H9 (cell line): ENCODE results near the gene IMMP2L. TPM values are rescaled to one million over a fixed set of nuclear protein-coding genes. Genes with fewer than 3 reads are reported as not detected.

ENCODE experiments used
- DNase-seq: peaks from one replicate; pipeline ENCODE4 v3.0.0-alpha.2; 2017
- H2AFZ ChIP-seq: one replicate; pipeline ENCODE4 v1.6.1; 2013; ENCODE audit warnings: mild to moderate bottlenecking, low read length, control low read depth, moderate library complexity
- H2AK5ac ChIP-seq: 2 replicates; pipeline ENCODE4 v1.6.1; 2013; ENCODE audit warnings: low read length, control low read depth, mixed read lengths; ENCODE audit not compliant: insufficient read length
- H2BK120ac ChIP-seq: one replicate; pipeline ENCODE4 v1.6.1; 2013; ENCODE audit warnings: low read depth, mild to moderate bottlenecking, low read length, control low read depth, inconsistent platforms; ENCODE audit not compliant: poor library complexity, severe bottlenecking
- H2BK12ac ChIP-seq: 2 replicates; pipeline ENCODE4 v1.6.1; 2013; ENCODE audit warnings: low read length, control low read depth, mixed read lengths, low read depth; ENCODE audit not compliant: insufficient read length
- H2BK15ac ChIP-seq: 2 replicates; pipeline ENCODE4 v1.6.1; 2013; ENCODE audit warnings: low read depth, low read length, control low read depth
- H2BK20ac ChIP-seq: one replicate; pipeline ENCODE4 v1.6.1; 2013; ENCODE audit warnings: low read depth, mild to moderate bottlenecking, low read length, control low read depth, inconsistent platforms; ENCODE audit not compliant: poor library complexity, severe bottlenecking
- H2BK5ac ChIP-seq: 2 replicates; pipeline ENCODE4 v1.6.1; 2013; ENCODE audit warnings: low read length, control low read depth, mixed read lengths; ENCODE audit not compliant: insufficient read length
- H3K14ac ChIP-seq: 2 replicates; pipeline ENCODE4 v1.6.1; 2013; ENCODE audit warnings: low read length, control low read depth; ENCODE audit not compliant: insufficient read depth
- H3K18ac ChIP-seq: 2 replicates; pipeline ENCODE4 v1.6.1; 2013; ENCODE audit warnings: low read depth, mild to moderate bottlenecking, mixed read lengths, low read length, control low read depth; ENCODE audit not compliant: insufficient read length
- H3K23ac ChIP-seq: 2 replicates; pipeline ENCODE4 v1.6.1; 2013; ENCODE audit warnings: low read length, control low read depth, mixed read lengths, low read depth; ENCODE audit not compliant: insufficient read length
- H3K23me2 ChIP-seq: 2 replicates; pipeline ENCODE4 v1.6.1; 2013; ENCODE audit warnings: low read depth, mild to moderate bottlenecking, mixed read lengths, low read length, control low read depth; ENCODE audit not compliant: insufficient read length, poor library complexity, severe bottlenecking
- H3K27ac ChIP-seq: 2 replicates; pipeline ENCODE4 v1.5.1; 2013; ENCODE audit warnings: low read length, control low read depth, mixed read lengths, low read depth; ENCODE audit not compliant: insufficient read length
- H3K27me3 ChIP-seq: 2 replicates; pipeline ENCODE4 v1.6.1; 2013; ENCODE audit warnings: low read length, control low read depth, inconsistent platforms; ENCODE audit not compliant: insufficient read depth
- H3K4ac ChIP-seq: 2 replicates; pipeline ENCODE4 v1.6.1; 2013; ENCODE audit warnings: low read depth, mild to moderate bottlenecking, control low read depth, inconsistent platforms, low read length, moderate library complexity
- H3K4me1 ChIP-seq: 2 replicates; pipeline ENCODE4 v1.6.1; 2013; ENCODE audit warnings: low read length, control low read depth, inconsistent platforms; ENCODE audit not compliant: insufficient read depth
- H3K4me2 ChIP-seq: 2 replicates; pipeline ENCODE4 v1.6.1; 2013; ENCODE audit warnings: low read length, control low read depth, mixed read lengths; ENCODE audit not compliant: insufficient read length, insufficient read depth
- H3K56ac ChIP-seq: 2 replicates; pipeline ENCODE4 v1.6.1; 2013; ENCODE audit warnings: low read depth, mild to moderate bottlenecking, mixed read lengths, low read length, control low read depth; ENCODE audit not compliant: insufficient read length
- H3K79me1 ChIP-seq: 2 replicates; pipeline ENCODE4 v1.6.1; 2013; ENCODE audit warnings: low read depth, mild to moderate bottlenecking, moderate library complexity, low read length, control low read depth, inconsistent platforms; ENCODE audit not compliant: insufficient read depth, poor library complexity, severe bottlenecking
- H3K79me2 ChIP-seq: 2 replicates; pipeline ENCODE4 v1.6.1; 2013; ENCODE audit warnings: low read length, control low read depth, inconsistent platforms; ENCODE audit not compliant: insufficient read depth
- H3K9ac ChIP-seq: 2 replicates; pipeline ENCODE4 v1.6.1; 2013; ENCODE audit warnings: low read length, control low read depth, mixed read lengths; ENCODE audit not compliant: insufficient read length; ENCODE audit errors: extremely low read depth
- H3K9me3 ChIP-seq: one replicate; pipeline ENCODE4 v1.6.1; 2013; ENCODE audit warnings: low read depth, low read length, inconsistent platforms; ENCODE audit not compliant: control insufficient read depth
- H3T11ph ChIP-seq: one replicate; pipeline ENCODE4 v1.6.1; 2013; ENCODE audit warnings: mild to moderate bottlenecking, low read length, control low read depth, inconsistent platforms
- H4K20me1 ChIP-seq: one replicate; pipeline ENCODE4 v1.6.1; 2013; ENCODE audit not compliant: control insufficient read depth, insufficient read length, insufficient read depth
- H4K5ac ChIP-seq: 2 replicates; pipeline ENCODE4 v1.6.1; 2013; ENCODE audit warnings: low read depth, mild to moderate bottlenecking, mixed read lengths, low read length, control low read depth; ENCODE audit not compliant: insufficient read length
- H4K8ac ChIP-seq: replicated peaks from 2 replicates; pipeline ENCODE4 v1.6.1; 2013; ENCODE audit warnings: low read length, control low read depth, mixed read lengths, low read depth; ENCODE audit not compliant: insufficient read length
- H4K91ac ChIP-seq: 2 replicates; pipeline ENCODE4 v1.6.1; 2013; ENCODE audit warnings: low read depth, mild to moderate bottlenecking, moderate library complexity, mixed read lengths, low read length, control low read depth; ENCODE audit not compliant: insufficient read length
- H3K27ac Mint-ChIP-seq, 3 experiments: 2 replicates in 2 of 3; 3 replicates in 1 of 3; pipeline ENCODE4 v1.8.0; 2020 to 2021; ENCODE audit warnings: mixed read lengths in 3 of 3, mild to moderate bottlenecking in 1 of 3, moderate library complexity in 1 of 3
- H3K27me3 Mint-ChIP-seq: 2 replicates; pipeline ENCODE4 v1.8.0; 2021; ENCODE audit warnings: low read depth, mild to moderate bottlenecking, moderate library complexity, mixed read lengths
- H3K36me3 Mint-ChIP-seq, 3 experiments: 2 replicates in 2 of 3; 3 replicates in 1 of 3; pipeline ENCODE4 v1.8.0; 2020 to 2021; ENCODE audit warnings: low read depth in 3 of 3, mixed read lengths in 3 of 3; ENCODE audit not compliant: insufficient read depth in 1 of 3
- H3K4me1 Mint-ChIP-seq, 2 experiments: 2 replicates each; pipeline ENCODE4 v1.8.0; 2020; ENCODE audit warnings: mixed read lengths in 2 of 2
- H3K4me3 Mint-ChIP-seq, 2 experiments: 2 replicates in 1 of 2; 3 replicates in 1 of 2; pipeline ENCODE4 v1.8.0; 2020 to 2021; ENCODE audit warnings: mild to moderate bottlenecking in 2 of 2, mixed read lengths in 2 of 2, moderate library complexity in 1 of 2
- H3K9me3 Mint-ChIP-seq, 2 experiments: 2 replicates in 1 of 2; 3 replicates in 1 of 2; pipeline ENCODE4 v1.8.0; 2020; ENCODE audit warnings: mild to moderate bottlenecking in 2 of 2, mixed read lengths in 2 of 2, moderate library complexity in 1 of 2
- WGBS: extraction: QIAGEN DNeasy Blood & Tissue Kit; methylation state at CpG from one replicate; pipeline ENCODE4 v1.1.7; 2013; ENCODE audit warnings: missing lambda C conversion rate, low lambda C conversion rate, mixed read lengths; ENCODE audit not compliant: insufficient read length; ENCODE audit errors: extremely low coverage; 5-methylcytosine and 5-hydroxymethylcytosine counted together
- total RNA-seq: library from RNA; stranded (reverse); gene quantifications from 2 replicates; pipeline ENCODE4 v1.2.1, GENCODE V29; 2021
- TF ChIP-seq, protein P1 (sequence below): fragments of 200-600 bp; sonication (generic); conservative IDR thresholded peaks from 3 replicates; pipeline ENCODE4 v1.8.0; 2021; ENCODE audit warnings: antibody characterized with exemption, mild to moderate bottlenecking

IMMP2L gene
- total RNA-seq, 1 experiment from 2014 or later = 14.7 TPM

GRCh38 chr7:111063166-111063565, 499.1 kb downstream of the IMMP2L start:
- Histone ChIP-seq H3K56ac (no peak overlapping the region), H3K4me2 (no peak overlapping the region), H2AK5ac (no peak overlapping the region), H3K27ac (no peak overlapping the region), H3K27me3 (no peaks in the 10 kb centered on the region), H3T11ph (no peak overlapping the region), H3K23ac (no peak overlapping the region), H2BK5ac (no peak overlapping the region), H2AFZ (no peak overlapping the region), H3K14ac (no peak overlapping the region), H3K9me3 (peaks cover 4% of the 10 kb centered on the region), H2BK20ac (no peak overlapping the region), H3K4ac (no peak overlapping the region), H3K79me2 (no peaks in the 10 kb centered on the region), H3K4me1 (no peaks in the 10 kb centered on the region), H3K23me2 (no peaks in the 10 kb centered on the region), H4K8ac (no peak overlapping the region), H4K20me1 (no peaks in the 10 kb centered on the region), H2BK15ac (no peak overlapping the region), H2BK120ac (no peak overlapping the region), H3K18ac (no peak overlapping the region), H3K9ac (no peak overlapping the region), H4K5ac (no peak overlapping the region), H2BK12ac (no peak overlapping the region), H4K91ac (no peak overlapping the region), H3K79me1 (no peaks in the 10 kb centered on the region)
- H3K36me3 Mint-ChIP-seq = peaks cover 15 to 40% (median 27%) of the 10 kb centered on the region in 3 experiments
- H3K4me3 Mint-ChIP-seq = no peak overlapping the region
- DNase-seq = no peak
- TF ChIP-seq, protein P1, sequence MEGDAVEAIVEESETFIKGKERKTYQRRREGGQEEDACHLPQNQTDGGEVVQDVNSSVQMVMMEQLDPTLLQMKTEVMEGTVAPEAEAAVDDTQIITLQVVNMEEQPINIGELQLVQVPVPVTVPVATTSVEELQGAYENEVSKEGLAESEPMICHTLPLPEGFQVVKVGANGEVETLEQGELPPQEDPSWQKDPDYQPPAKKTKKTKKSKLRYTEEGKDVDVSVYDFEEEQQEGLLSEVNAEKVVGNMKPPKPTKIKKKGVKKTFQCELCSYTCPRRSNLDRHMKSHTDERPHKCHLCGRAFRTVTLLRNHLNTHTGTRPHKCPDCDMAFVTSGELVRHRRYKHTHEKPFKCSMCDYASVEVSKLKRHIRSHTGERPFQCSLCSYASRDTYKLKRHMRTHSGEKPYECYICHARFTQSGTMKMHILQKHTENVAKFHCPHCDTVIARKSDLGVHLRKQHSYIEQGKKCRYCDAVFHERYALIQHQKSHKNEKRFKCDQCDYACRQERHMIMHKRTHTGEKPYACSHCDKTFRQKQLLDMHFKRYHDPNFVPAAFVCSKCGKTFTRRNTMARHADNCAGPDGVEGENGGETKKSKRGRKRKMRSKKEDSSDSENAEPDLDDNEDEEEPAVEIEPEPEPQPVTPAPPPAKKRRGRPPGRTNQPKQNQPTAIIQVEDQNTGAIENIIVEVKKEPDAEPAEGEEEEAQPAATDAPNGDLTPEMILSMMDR = no peak
- no peak overlapping the region for H3K27ac Mint-ChIP-seq
- WGBS = no CpG with 5 or more reads among the region's 1 CpG
- peaks cover 32 to 46% of the 10 kb centered on the region in 2 experiments for H3K9me3 Mint-ChIP-seq
- H3K27me3 Mint-ChIP-seq = no peaks in the 10 kb centered on the region
- H3K4me1 Mint-ChIP-seq = no peaks in the 10 kb centered on the region
